Endothelial cell (in vitro differentiated cells): ENCODE measurements around the gene PPFIA3. TPM values are rescaled to one million over a fixed set of nuclear protein-coding genes. Genes with fewer than 3 reads are reported as not detected.

Source experiments
- DNase-seq: peaks from one replicate; pipeline ENCODE4 v3.0.0; 2021; ENCODE audit warnings: low spot score
- H3K27ac Mint-ChIP-seq: one replicate; pipeline ENCODE4 v1.8.0; 2021; ENCODE audit warnings: mixed read lengths, inconsistent platforms; ENCODE audit not compliant: unreplicated experiment
- H3K27me3 Mint-ChIP-seq: one replicate; pipeline ENCODE4 v1.8.0; 2021; ENCODE audit warnings: mild to moderate bottlenecking, moderate library complexity, mixed read lengths, inconsistent platforms; ENCODE audit not compliant: unreplicated experiment
- H3K36me3 Mint-ChIP-seq: one replicate; pipeline ENCODE4 v1.8.0; 2021; ENCODE audit warnings: mild to moderate bottlenecking, low read depth, mixed read lengths, inconsistent platforms; ENCODE audit not compliant: unreplicated experiment
- H3K4me1 Mint-ChIP-seq: one replicate; pipeline ENCODE4 v1.8.0; 2021; ENCODE audit warnings: mild to moderate bottlenecking, mixed read lengths, inconsistent platforms; ENCODE audit not compliant: unreplicated experiment
- H3K4me3 Mint-ChIP-seq: one replicate; pipeline ENCODE4 v1.8.0; 2021; ENCODE audit warnings: mild to moderate bottlenecking, mixed read lengths, inconsistent platforms; ENCODE audit not compliant: unreplicated experiment
- H3K9me3 Mint-ChIP-seq: one replicate; pipeline ENCODE4 v1.8.0; 2021; ENCODE audit warnings: mixed read lengths, inconsistent platforms; ENCODE audit not compliant: unreplicated experiment
- long read RNA-seq: library from polyadenylated mRNA; unstranded; transcript quantifications from one replicate; pipeline ENCODE4 v2.0.0, GENCODE V29; 2020; ENCODE audit not compliant: unreplicated experiment
- total RNA-seq: library from RNA; stranded (reverse); fragmentation: NEBNext Ultra II Directional; extraction: Animal tissue kit (Norgen Biotek cat#: 25700); gene quantifications from one replicate; pipeline ENCODE4 v1.2.1, GENCODE V29; 2021; ENCODE audit not compliant: unreplicated experiment
- TF ChIP-seq, protein P1 (sequence below): fragments of 200-600 bp; sonication (generic); IDR thresholded peaks from one replicate; pipeline ENCODE4 v1.5.0; 2021; ENCODE audit warnings: antibody characterized with exemption; ENCODE audit not compliant: unreplicated experiment

The PPFIA3 gene
- 19.7 TPM for total RNA-seq
- long read RNA-seq, transcript PPFIA3-213 (6 exons, 799 nt): major isoform, 5 of 9 reads
- long read RNA-seq, partial matches to known transcripts: 2 of 9 reads
- long read RNA-seq, other reads (novel, unspliced or antisense): 1 of 9 reads

DNA sequence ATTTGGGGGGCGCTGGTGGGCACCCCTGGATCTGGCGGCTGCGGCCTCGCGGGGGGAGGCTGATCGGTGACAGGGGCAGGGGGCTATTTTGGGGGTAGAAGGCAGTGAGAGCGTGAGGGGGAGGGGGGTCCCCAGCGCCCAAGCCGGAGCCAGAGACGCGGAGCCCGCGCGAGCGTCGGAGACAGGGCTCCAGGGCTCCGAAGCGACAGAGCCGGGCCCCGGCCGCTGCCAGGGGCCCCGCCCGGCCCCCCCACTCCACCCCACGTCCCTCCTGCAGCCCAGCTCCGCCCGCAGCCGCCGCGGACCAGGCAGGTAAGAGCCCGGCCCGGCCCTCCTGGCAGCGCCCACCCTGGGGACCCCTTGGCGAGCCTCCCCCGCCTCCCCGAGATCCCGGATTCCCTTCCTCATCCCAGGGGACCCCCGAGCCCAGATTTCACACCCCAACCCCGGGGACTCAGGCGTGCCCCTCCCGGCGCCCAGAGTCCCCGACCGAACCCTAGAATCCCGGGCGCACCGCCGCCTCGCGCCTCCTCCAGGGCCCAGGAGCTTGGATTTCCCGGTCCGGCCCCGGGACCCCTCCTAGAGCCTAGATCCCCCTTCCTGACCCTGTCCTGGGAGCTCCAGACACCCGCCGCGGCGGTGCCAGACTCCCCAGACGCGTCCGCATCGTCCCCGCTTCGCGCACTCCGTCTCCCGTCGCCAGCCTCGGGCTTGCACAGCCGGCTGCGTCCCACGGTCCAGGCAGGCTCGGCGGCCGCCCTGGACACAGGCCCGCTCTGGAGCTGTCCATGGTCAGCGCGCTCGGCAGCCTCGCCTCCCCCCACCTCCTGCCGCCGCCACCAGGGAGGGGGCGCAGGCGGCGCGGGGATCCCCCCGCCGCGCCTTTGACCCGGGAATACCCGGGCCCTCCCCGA lies at the start of gene PPFIA3:
PPFIA3 (plus strand) TSS at position 134 of the 914 bp plus-strand sequence. CDS start 8,330 bp downstream, outside the sequence.
- peaks cover 8% of the 10 kb centered on the region for H3K36me3 Mint-ChIP-seq
- H3K9me3 Mint-ChIP-seq: no peaks in the 10 kb centered on the region
- peak within 1 kb of the TSS; percentile 45 for H3K27ac Mint-ChIP-seq
- H3K4me3 Mint-ChIP-seq: peak within 1 kb of the TSS; percentile 89
- H3K4me1 Mint-ChIP-seq: peaks cover 15% of the 10 kb centered on the region
- peaks cover 22% of the 10 kb centered on the region for H3K27me3 Mint-ChIP-seq
- DNase-seq: peak; percentile 79
- TF ChIP-seq, protein P1, sequence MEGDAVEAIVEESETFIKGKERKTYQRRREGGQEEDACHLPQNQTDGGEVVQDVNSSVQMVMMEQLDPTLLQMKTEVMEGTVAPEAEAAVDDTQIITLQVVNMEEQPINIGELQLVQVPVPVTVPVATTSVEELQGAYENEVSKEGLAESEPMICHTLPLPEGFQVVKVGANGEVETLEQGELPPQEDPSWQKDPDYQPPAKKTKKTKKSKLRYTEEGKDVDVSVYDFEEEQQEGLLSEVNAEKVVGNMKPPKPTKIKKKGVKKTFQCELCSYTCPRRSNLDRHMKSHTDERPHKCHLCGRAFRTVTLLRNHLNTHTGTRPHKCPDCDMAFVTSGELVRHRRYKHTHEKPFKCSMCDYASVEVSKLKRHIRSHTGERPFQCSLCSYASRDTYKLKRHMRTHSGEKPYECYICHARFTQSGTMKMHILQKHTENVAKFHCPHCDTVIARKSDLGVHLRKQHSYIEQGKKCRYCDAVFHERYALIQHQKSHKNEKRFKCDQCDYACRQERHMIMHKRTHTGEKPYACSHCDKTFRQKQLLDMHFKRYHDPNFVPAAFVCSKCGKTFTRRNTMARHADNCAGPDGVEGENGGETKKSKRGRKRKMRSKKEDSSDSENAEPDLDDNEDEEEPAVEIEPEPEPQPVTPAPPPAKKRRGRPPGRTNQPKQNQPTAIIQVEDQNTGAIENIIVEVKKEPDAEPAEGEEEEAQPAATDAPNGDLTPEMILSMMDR: no peak

DNA sequence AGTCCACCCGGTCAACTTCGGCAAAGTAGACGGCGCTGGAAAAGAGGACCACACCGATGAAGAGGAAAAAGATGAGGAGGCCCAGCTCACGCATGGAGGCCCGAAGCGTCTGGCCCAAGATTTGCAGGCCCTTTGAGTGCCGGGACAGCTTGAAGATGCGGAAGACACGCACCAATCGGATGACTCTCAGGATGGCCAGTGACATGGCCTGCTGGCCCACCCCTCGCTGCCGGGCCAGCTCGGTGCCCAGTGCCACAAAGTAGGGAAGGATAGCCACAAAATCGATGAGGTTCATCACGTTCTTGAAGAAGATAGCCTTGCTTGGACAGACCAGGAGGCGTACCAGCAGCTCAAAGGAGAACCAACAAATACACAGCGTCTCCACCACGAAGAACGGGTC lies 48.9 kb upstream of the PPFIA3 start:
- DNase-seq: no peak
- H3K4me1 Mint-ChIP-seq: peaks cover 5% of the 10 kb centered on the region
- H3K27me3 Mint-ChIP-seq: peaks cover 26% of the 10 kb centered on the region
- H3K27ac Mint-ChIP-seq: no peak overlapping the region
- TF ChIP-seq, protein P1: no peak
- no peaks in the 10 kb centered on the region for H3K9me3 Mint-ChIP-seq
- H3K36me3 Mint-ChIP-seq: peaks cover 22% of the 10 kb centered on the region
- peak overlapping the region; percentile 29 for H3K4me3 Mint-ChIP-seq

DNA sequence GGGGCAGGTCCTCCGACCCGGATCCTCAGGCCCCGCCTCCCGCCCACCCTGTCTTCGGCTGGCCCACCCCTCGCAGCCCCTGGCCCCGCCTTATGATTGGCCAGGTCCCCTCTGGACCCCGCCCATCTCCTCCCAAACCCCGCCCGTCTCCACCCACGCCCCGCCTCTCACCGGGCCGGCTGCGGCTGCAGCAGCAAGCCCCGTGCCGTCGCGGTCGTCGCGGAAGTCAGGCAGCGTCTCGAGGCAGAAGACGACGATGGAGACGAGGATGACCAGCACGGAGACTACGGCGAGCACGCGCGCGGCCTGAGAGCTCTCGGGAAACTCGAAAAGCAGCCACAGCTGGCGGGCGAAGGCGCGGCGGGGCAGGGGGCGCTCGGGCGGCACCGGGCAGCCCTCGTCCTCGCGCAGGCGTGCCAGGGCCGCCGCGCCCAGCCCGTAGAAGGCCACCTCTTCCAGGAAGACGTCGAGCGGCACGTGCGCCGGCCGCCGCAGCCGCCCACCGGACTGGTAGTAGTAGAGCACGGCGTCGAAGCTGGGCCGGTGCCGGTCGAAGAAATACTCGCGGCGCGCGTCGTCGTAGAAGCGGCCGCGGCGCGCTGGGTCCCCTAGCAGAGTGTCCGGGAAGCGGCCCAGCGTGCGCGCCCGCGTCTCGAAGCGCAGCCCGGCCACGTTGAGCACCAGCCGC lies 47.3 kb upstream of the PPFIA3 start:
- TF ChIP-seq, protein P1: no peak
- no peak for DNase-seq
- no peak overlapping the region for H3K4me3 Mint-ChIP-seq
- H3K4me1 Mint-ChIP-seq: peaks cover 3% of the 10 kb centered on the region
- H3K9me3 Mint-ChIP-seq: no peaks in the 10 kb centered on the region
- H3K36me3 Mint-ChIP-seq: peaks cover 22% of the 10 kb centered on the region
- H3K27ac Mint-ChIP-seq: no peak overlapping the region
- peaks cover 20% of the 10 kb centered on the region for H3K27me3 Mint-ChIP-seq

DNA sequence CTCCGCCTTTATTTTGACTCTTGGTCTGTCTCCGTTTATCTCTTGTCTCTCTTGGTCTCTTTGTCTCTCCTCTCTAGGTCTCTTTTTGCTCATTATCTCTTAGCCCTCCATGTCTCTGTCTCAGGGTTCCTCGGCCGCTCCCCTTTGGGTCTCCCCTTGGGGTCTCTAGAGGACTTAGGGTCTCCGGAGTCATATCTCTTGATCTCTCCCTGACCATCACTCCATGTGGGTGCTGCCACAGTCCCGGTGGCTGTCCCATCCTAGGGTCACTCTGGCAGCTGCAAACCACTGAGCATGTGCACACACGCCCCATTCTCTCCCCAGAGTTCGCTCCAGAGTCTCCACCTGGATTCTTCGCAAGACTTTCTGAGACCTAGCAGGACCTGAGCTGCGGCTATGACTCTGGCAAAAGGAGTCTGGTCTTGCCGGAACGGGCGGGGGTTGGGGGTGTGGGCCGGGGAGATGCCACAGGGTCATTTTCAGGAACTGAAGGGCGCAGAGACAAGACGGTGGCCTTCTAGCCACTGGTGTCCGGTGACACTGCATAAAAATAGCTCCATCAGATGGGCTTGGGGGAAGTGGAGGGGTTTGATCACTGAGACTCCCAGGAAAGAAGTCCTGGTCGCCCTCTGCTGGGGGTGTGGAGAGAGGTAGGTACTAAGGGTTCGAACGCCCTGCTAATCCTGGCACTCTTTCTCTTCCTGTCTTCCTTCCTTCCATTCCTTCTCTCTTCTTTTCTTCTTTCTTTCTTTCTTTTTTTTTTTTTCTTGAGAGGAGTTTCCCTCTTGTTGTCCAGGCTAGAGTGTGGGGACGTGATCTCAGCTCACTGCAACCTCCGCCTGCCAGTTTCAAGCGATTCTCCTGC lies 45.6 kb upstream of the PPFIA3 start:
- DNase-seq: no peak
- Mint-ChIP-seq H3K4me1 (peaks cover 3% of the 10 kb centered on the region), H3K9me3 (no peaks in the 10 kb centered on the region), H3K36me3 (peaks cover 22% of the 10 kb centered on the region), H3K27me3 (peaks cover 20% of the 10 kb centered on the region), H3K4me3 (peak overlapping the region; percentile 0), H3K27ac (no peak overlapping the region)
- TF ChIP-seq, protein P1: no peak
